ENCODE results near the gene ADAMTS3. TPM values are rescaled to one million over a fixed set of nuclear protein-coding genes. Genes with fewer than 3 reads are reported as not detected.

ADAMTS3 gene
- polyA plus RNA-seq, 1 donor from 2014 or later = 0.20 TPM

- Histone ChIP-seq H3K79me2 (replicated peaks; ENCODE audit: insufficient read depth, low read length) (no peaks in the 10 kb centered on the region), H3K36me3 (ENCODE audit: insufficient read depth, low read length) (no peaks in the 10 kb centered on the region), H3K4me2 (ENCODE audit: low read length) (no peak overlapping the region), H4K20me1 (ENCODE audit: insufficient read depth) (no peaks in the 10 kb centered on the region), H3K27me3 (ENCODE audit: insufficient read depth, low read depth, low read length) (no peaks in the 10 kb centered on the region), H3K4me3 (ENCODE audit: low read length) (no peak overlapping the region), H3K9me2 (ENCODE audit: insufficient read depth, low read length) (no peaks in the 10 kb centered on the region), H3K9me3 (ENCODE audit: low read length) (no peaks in the 10 kb centered on the region), H2AFZ (ENCODE audit: low read depth, low read length) (no peak overlapping the region), H3K27ac (ENCODE audit: low read length) (no peak overlapping the region), H3F3A (ENCODE audit: insufficient read depth, low read length, poor library complexity, severe bottlenecking) (no peaks in the 10 kb centered on the region), H3K9ac (ENCODE audit: low read length) (no peak overlapping the region)
- TF ChIP-seq CTCF (IDR thresholded peaks at IDR 0.05; ENCODE audit: poor library complexity, severe bottlenecking) (no peak), MXI1 (conservative IDR thresholded peaks at IDR 0.05; ENCODE audit: poor library complexity, severe bottlenecking) (no peak), EP300 (conservative IDR thresholded peaks at IDR 0.05; ENCODE audit: poor library complexity, severe bottlenecking) (no peak), RAD21 (conservative IDR thresholded peaks at IDR 0.05) (no peak), TAF1 (IDR thresholded peaks at IDR 0.05; ENCODE audit: low read depth) (no peak), EZH2 (IDR thresholded peaks at IDR 0.05; ENCODE audit: borderline replicate concordance, insufficient read depth, low read length, poor library complexity, severe bottlenecking) (no peak), SMC3 (conservative IDR thresholded peaks at IDR 0.05; ENCODE audit: poor library complexity) (no peak), POLR2AphosphoS5 (IDR thresholded peaks at IDR 0.05) (no peak)
- TF ChIP-seq, protein P1, sequence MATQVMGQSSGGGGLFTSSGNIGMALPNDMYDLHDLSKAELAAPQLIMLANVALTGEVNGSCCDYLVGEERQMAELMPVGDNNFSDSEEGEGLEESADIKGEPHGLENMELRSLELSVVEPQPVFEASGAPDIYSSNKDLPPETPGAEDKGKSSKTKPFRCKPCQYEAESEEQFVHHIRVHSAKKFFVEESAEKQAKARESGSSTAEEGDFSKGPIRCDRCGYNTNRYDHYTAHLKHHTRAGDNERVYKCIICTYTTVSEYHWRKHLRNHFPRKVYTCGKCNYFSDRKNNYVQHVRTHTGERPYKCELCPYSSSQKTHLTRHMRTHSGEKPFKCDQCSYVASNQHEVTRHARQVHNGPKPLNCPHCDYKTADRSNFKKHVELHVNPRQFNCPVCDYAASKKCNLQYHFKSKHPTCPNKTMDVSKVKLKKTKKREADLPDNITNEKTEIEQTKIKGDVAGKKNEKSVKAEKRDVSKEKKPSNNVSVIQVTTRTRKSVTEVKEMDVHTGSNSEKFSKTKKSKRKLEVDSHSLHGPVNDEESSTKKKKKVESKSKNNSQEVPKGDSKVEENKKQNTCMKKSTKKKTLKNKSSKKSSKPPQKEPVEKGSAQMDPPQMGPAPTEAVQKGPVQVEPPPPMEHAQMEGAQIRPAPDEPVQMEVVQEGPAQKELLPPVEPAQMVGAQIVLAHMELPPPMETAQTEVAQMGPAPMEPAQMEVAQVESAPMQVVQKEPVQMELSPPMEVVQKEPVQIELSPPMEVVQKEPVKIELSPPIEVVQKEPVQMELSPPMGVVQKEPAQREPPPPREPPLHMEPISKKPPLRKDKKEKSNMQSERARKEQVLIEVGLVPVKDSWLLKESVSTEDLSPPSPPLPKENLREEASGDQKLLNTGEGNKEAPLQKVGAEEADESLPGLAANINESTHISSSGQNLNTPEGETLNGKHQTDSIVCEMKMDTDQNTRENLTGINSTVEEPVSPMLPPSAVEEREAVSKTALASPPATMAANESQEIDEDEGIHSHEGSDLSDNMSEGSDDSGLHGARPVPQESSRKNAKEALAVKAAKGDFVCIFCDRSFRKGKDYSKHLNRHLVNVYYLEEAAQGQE (IDR thresholded peaks at IDR 0.05; ENCODE audit: borderline replicate concordance) = no peak
These were observed 128.6 kb downstream of the ADAMTS3 start for GRCh38 chr4:72440386-72440785.

- Histone ChIP-seq H3K36me3 (ENCODE audit: insufficient read depth, low read length) (no peaks in the 10 kb centered on the region), H4K20me1 (ENCODE audit: insufficient read depth) (no peaks in the 10 kb centered on the region), H2AFZ (ENCODE audit: low read depth, low read length) (no peak overlapping the region), H3K9me2 (ENCODE audit: insufficient read depth, low read length) (no peaks in the 10 kb centered on the region), H3K9me3 (ENCODE audit: low read length) (no peaks in the 10 kb centered on the region), H3K27me3 (ENCODE audit: insufficient read depth, low read depth, low read length) (no peaks in the 10 kb centered on the region), H3K79me2 (replicated peaks; ENCODE audit: insufficient read depth, low read length) (no peaks in the 10 kb centered on the region), H3F3A (ENCODE audit: insufficient read depth, low read length, poor library complexity, severe bottlenecking) (no peaks in the 10 kb centered on the region), H3K4me2 (ENCODE audit: low read length) (no peak overlapping the region), H3K4me3 (ENCODE audit: low read length) (no peak overlapping the region), H3K9ac (ENCODE audit: low read length) (no peak overlapping the region), H3K27ac (ENCODE audit: low read length) (no peak overlapping the region)
- TF ChIP-seq, protein P1 (IDR thresholded peaks at IDR 0.05; ENCODE audit: borderline replicate concordance) = no peak
- TF ChIP-seq CTCF (IDR thresholded peaks at IDR 0.05; ENCODE audit: poor library complexity, severe bottlenecking) = no peak
- no peak for TF ChIP-seq TAF1 (IDR thresholded peaks at IDR 0.05; ENCODE audit: low read depth)
These were observed 136.0 kb downstream of the ADAMTS3 start for GRCh38 chr4:72432975-72433374.
